Measurements from ENCODE around the gene SYCP2. TPM values are rescaled to one million over a fixed set of nuclear protein-coding genes. Genes with fewer than 3 reads are reported as not detected.

Gene SYCP2, protein sequence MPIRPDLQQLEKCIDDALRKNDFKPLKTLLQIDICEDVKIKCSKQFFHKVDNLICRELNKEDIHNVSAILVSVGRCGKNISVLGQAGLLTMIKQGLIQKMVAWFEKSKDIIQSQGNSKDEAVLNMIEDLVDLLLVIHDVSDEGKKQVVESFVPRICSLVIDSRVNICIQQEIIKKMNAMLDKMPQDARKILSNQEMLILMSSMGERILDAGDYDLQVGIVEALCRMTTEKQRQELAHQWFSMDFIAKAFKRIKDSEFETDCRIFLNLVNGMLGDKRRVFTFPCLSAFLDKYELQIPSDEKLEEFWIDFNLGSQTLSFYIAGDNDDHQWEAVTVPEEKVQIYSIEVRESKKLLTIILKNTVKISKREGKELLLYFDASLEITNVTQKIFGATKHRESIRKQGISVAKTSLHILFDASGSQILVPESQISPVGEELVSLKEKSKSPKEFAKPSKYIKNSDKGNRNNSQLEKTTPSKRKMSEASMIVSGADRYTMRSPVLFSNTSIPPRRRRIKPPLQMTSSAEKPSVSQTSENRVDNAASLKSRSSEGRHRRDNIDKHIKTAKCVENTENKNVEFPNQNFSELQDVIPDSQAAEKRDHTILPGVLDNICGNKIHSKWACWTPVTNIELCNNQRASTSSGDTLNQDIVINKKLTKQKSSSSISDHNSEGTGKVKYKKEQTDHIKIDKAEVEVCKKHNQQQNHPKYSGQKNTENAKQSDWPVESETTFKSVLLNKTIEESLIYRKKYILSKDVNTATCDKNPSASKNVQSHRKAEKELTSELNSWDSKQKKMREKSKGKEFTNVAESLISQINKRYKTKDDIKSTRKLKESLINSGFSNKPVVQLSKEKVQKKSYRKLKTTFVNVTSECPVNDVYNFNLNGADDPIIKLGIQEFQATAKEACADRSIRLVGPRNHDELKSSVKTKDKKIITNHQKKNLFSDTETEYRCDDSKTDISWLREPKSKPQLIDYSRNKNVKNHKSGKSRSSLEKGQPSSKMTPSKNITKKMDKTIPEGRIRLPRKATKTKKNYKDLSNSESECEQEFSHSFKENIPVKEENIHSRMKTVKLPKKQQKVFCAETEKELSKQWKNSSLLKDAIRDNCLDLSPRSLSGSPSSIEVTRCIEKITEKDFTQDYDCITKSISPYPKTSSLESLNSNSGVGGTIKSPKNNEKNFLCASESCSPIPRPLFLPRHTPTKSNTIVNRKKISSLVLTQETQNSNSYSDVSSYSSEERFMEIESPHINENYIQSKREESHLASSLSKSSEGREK (N-terminal part only)
- polyA plus RNA-seq = 5.9 and 10.1 TPM in 2 replicates

DNA sequence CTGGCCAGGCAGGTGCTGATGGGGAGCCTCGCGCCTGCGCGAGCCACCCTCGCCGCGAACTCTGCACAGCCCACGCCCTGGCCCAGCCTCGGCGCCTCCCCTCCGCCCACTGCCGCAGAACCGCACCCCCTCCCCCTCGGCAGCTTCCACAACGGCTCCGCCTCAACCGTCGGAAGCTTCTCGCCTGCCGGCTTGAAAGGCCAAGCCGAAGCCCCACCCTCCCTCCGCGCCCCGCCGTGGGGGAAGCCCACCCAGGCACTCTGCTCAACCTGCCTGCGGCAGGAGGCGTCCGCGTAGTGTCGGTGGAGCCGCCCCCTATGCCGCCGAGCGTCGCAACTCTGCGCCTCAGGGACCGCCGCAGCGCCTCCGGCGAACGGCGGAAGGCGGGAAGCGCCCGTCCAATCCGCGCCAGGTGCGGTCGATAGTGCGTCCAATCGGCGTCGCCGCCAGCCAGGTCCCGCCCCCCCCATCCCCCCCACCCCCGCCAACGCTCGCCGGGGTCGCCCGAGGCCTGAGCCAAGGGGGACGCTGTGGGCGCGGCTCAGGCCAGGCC, at the start of gene SYCP2:
TSS of gene SYCP2 (minus strand) at position 342 of the 553 bp plus-strand sequence. CDS start 11,224 bp downstream, outside the sequence.

DNA sequence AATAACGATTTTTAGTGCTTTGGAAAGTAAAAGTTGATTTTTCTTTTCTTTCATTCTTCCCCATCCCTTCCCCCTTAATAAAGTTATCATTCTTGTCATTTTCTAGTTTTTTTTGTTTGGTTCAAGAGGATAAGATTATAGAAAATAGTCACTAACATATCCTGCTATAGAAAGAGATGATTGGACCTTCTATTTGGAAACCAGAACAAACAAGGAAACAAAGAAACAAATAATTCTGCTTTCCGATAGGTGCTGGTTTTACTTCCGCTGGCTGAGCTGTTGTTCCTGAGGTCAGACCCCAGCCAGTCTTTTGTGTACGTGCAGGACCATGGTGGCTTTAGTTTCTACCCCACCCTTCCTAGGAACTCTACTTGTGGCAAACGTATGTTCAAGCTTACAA, 24.7 kb upstream of the SYCP2 start, which contains the start of gene CDH26:
TSS of gene CDH26 (plus strand) at position 301 of the 400 bp plus-strand sequence. CDS start 304 bp downstream, outside the sequence.

GRCh38 chr20:59940129-59940955, 6.9 kb upstream of the SYCP2 start, which contains the start of the genes FAM217B and PPP1R3D:
Gene FAM217B, plus strand, starts transcription at chr20:59940389. Its CDS starts 3,555 bp downstream, at chr20:59943944.
Gene PPP1R3D, minus strand, starts transcription at chr20:59940305. Its CDS starts 374 bp downstream, at chr20:59939931.

Other genes starting within 250 kb of the SYCP2 start
- gene PPP1R3D, start 6.7 kb upstream of the SYCP2 start, polyA plus RNA-seq = 1.9 and 4.9 TPM in 2 replicates
- 30.7 and 40.4 TPM in 2 replicates for gene FAM217B, start 6.8 kb upstream of the SYCP2 start, polyA plus RNA-seq
- 6.2 and 15.3 TPM in 2 replicates for gene CDH26, start 24.8 kb upstream of the SYCP2 start, polyA plus RNA-seq

Data from Purkinje cell (primary cell).